ENCODE data around the gene EVL. TPM values are rescaled to one million over a fixed set of nuclear protein-coding genes. Genes with fewer than 3 reads are reported as not detected.

Gene EVL
- total and polyA plus RNA-seq, 5 donors, result 46.6 to 74.8 (median 71.5) TPM

Small RNA genes within 50 kb of the gene (microRNA-seq; reads per million reads assigned to microRNA genes)
- 147 to 166 reads per million in 2 donors for gene MIR151B
- gene MIR342, result 545 to 1,878 reads per million in 2 donors

Other genes with a start within 250 kb of the EVL start
- gene DEGS2, start 94.2 kb downstream of the EVL start, total RNA-seq, result under 1 TPM in 3 of 4 donors, not detected in 1; 0.29 to 0.42 (median 0.31) TPM
- gene DEGS2, start 94.2 kb downstream of the EVL start, polyA plus RNA-seq, result 0.11 TPM
- gene YY1, start 173.7 kb downstream of the EVL start, total RNA-seq, result 10 to 100 TPM; 45.4 to 47.4 (median 46.3) TPM
- 28.8 TPM for gene YY1, start 173.7 kb downstream of the EVL start, polyA plus RNA-seq
- 10 to 100 TPM; 22.9 to 41.1 (median 23.9) TPM for gene SLC25A29, start 241.0 kb downstream of the EVL start, total RNA-seq
- 20.9 TPM for gene SLC25A29, start 241.0 kb downstream of the EVL start, polyA plus RNA-seq

All from right cardiac atrium (tissue), 5 donors.